NCI-H82 treated with DMSO at 0.1 percent for 48 hours (cell line): ENCODE data around the gene IL17RC.
"Not testable (repeated sequence)": the region's sequence is repeated elsewhere in the genome, so short reads cannot be mapped to it uniquely, and the experiment has no call there.

ENCODE experiments used
- DNase-seq: peaks from one replicate; lab custom pipeline; 2025; ENCODE audit not compliant: unreplicated experiment; lab: John Stamatoyannopoulos, UW

Gene IL17RC

DNA sequence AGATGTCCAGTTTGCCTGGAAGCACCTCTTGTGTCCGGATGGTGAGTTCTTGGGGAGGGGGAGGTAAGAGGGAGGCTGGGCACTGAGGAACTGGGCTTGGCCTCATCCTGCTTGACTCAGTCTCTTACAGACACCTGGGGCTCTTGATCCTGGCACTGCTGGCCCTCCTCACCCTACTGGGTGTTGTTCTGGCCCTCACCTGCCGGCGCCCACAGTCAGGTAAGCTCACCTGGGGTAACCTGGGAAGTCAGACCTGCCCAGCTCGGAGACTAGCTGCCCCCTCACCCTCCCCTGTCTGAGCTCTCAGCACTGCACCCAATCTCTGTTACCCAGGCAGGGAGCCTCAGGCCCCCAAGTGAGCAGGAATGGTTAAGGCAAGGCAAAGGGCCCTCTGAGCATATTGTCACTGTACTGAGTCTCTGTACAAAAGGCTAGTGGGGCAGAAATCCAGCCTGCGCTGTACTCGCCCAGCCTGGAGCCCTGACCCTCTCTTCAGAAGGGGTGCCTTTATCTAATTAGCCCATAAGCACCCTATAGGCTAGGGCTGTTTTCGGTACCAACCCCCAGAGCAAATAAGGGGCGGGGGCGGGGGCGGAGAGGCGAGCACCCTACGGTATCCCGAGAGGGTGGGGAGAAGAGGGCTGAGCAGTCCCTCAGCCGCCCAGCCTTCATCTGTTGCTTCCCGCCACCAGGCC, 2.2 kb upstream of the IL17RC start:
- DNase-seq: peak; percentile 19

DNA sequence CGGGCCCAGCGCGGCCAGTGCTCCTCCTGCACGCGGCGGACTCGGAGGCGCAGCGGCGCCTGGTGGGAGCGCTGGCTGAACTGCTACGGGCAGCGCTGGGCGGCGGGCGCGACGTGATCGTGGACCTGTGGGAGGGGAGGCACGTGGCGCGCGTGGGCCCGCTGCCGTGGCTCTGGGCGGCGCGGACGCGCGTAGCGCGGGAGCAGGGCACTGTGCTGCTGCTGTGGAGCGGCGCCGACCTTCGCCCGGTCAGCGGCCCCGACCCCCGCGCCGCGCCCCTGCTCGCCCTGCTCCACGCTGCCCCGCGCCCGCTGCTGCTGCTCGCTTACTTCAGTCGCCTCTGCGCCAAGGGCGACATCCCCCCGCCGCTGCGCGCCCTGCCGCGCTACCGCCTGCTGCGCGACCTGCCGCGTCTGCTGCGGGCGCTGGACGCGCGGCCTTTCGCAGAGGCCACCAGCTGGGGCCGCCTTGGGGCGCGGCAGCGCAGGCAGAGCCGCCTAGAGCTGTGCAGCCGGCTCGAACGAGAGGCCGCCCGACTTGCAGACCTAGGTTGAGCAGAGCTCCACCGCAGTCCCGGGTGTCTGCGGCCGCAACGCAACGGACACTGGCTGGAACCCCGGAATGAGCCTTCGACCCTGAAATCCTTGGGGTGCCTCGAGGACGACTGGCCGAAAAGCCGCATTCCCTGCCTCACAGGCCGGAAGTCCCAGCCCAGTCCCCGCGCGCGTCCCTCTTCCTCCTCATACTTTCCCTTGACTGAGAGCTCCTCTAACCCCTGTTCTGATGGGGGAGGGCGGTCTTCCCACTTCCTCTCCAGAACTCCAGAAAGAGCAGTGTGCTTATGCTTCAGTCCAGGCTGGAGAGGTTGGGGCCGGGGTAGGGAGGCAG, 1.4 kb upstream of the IL17RC start:
- peak; percentile 20 for DNase-seq

- DNase-seq: peak; percentile 21
Measured at GRCh38 chr3:9916346-9916733, 558 bp upstream of the IL17RC start.

- DNase-seq: no peak
Measured at GRCh38 chr3:9917820-9918219, 922 bp downstream of the IL17RC start.

DNA sequence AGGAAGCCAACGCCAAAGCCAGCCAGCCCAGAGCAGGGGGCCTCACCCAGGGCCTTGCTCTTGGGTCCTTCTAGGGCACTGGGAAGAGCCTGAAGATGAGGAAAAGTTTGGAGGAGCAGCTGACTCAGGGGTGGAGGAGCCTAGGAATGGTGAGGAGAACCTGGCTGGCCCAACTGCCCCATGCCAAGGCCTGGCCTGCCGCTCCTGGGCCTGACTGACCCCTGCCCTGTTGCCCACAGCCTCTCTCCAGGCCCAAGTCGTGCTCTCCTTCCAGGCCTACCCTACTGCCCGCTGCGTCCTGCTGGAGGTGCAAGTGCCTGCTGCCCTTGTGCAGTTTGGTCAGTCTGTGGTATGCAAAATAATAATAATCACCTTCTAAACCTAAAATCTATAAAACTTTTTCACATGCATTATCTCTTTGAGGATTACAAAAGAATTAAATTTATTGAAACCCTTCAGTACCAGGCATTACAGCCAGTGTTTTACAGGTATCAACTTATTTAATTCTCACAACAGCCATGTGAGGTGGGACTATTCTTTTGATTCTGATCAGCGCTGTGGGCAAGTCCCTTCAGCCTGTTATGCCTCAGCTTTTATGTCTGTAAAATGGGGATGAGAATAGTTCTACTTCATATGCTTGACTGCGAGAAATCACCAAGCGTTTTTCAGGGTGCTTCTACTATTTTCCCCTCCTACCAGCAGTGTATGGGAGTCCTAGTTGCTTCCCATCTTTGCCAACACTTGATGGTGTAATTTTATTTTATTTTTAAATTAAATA, 1.6 kb downstream of the IL17RC start:
- no peak for DNase-seq

- no peak for DNase-seq
Measured at GRCh38 chr3:9928158-9928557, 11.3 kb downstream of the IL17RC start.

DNA sequence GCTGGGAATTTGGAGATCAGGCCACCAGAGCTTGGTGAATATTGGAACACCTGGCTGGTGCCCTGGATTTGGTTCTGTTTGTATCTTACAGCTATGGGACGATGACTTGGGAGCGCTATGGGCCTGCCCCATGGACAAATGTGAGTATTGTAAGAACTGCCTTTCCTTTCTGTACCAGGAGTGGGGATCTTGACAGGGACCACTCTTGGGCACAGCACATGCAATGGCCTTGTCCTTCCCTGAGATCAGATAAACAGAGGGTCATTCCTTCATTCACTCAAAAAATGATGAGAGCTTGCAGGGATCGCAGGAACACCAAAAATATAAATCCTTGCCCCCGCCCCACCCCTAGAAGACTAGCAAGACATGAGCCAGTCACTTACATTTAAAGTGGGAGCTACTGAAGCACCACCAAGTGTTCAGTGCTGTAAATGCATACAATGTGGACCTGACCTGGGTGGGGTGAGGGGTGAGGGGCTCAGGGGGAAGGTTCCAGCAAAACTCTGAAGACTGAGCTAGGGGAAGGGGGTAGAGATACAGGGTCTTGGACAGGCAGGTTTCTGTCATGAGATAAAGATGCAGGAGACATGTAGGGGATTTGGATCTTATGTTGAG, 14.0 kb downstream of the IL17RC start:
- no peak for DNase-seq

- DNase-seq: no peak
Measured at GRCh38 chr3:9932535-9932842, 15.6 kb downstream of the IL17RC start.

- peak; percentile 41 for DNase-seq
Measured at GRCh38 chr3:9932843-9933560, 16.1 kb downstream of the IL17RC start.

- DNase-seq: peak; percentile 80
Measured at GRCh38 chr3:9933561-9934234, 16.8 kb downstream of the IL17RC start, which contains the start of gene CRELD1. Gene CRELD1, plus strand, starts transcription at chr3:9933834. Its CDS starts 605 bp downstream, at chr3:9934439.

DNA sequence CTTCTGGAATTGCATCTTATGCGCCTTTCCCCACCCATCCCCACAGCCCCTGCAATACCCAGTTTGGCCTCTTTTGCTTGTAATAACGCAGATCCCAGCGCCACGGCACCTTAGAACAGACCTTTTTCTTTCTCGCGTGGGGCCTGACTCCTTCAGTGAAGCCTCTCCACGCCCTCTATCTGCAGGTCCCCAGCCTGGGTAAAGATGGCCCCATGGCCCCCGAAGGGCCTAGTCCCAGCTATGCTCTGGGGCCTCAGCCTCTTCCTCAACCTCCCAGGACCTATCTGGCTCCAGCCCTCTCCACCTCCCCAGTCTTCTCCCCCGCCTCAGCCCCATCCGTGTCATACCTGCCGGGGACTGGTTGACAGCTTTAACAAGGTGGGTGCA, 17.3 kb downstream of the IL17RC start:
- no peak for DNase-seq

GRCh38 chr3:9934993-9935392, 18.1 kb downstream of the IL17RC start:
- DNase-seq: no peak

- DNase-seq: no peak
Measured at GRCh38 chr3:9935966-9936510, 19.1 kb downstream of the IL17RC start.

- DNase-seq: no peak
Measured at GRCh38 chr3:9937486-9938238, 20.8 kb downstream of the IL17RC start.

DNA sequence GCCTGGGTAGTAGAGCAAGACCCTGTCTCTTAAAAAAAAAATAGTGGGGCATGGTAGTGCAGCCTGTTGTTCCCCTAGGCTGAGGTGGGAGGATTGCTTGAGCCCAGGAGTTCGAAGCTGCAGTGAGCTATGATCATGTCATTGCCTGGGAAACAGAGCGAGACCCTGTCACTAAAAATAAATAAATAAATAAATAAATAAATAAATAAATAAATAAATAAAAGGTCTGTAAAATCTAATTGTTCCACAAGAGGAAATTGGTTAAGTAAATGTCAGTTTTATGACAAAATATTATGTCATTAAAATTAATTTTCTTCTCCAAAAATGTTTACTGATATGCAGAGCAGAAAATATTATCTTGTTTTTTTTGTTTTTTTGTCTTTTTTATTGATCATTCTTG, 22.1 kb downstream of the IL17RC start:
- no peak for DNase-seq

- DNase-seq: not testable (repeated sequence)
Measured at GRCh38 chr3:9939906-9940305, 23.0 kb downstream of the IL17RC start.

DNA sequence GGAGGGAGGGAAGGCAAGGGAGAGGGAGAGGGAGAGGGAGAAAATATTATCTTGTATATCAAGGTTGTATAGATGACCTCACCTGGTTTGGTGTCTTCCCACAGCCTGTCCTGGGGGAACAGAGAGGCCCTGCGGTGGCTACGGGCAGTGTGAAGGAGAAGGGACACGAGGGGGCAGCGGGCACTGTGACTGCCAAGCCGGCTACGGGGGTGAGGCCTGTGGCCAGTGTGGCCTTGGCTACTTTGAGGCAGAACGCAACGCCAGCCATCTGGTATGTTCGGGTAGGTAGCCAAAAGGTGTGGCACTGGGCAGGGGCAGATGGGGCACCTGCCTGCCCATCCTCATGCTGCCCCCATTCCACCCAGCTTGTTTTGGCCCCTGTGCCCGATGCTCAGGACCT, 23.8 kb downstream of the IL17RC start:
- DNase-seq: no peak

DNA sequence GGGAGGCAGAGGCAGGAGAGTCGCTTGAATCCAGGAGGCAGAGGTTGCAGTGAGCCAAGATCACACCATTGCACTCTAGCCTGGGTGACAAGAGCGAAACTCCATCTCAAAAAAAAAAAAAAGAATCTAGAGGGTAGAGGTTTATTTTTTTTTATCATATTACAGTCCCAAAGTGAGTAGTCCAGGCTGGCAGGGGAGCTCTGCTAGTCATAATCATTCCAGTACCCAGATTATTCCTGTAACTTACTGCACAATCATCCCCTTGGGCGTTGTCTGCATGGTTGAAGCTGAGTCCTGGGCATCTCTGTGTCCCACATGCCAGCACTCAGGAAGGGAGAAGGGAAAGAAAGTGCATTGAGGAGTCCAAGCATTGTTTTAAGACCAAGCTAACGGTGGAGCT, 25.3 kb downstream of the IL17RC start:
- no peak for DNase-seq
